GM10847 (cell line): ENCODE measurements around the gene PHRF1.

Experiments used
- POLR2A ChIP-seq: IDR thresholded peaks from 2 replicates; pipeline ENCODE4 v1.6.1; 2011; ENCODE audit not compliant: insufficient read length; ENCODE audit errors: extremely low read depth

Gene PHRF1

GRCh38 chr11:630871-631270 lies 54.6 kb downstream of the PHRF1 start:
- no peak for TF ChIP-seq POLR2A

- TF ChIP-seq POLR2A: no peak
Observed at GRCh38 chr11:635945-636510, 59.8 kb downstream of the PHRF1 start.

GRCh38 chr11:636511-637332 lies 60.5 kb downstream of the PHRF1 start, which contains the start of gene DRD4:
DRD4 (plus strand) TSS chr11:637269; CDS start chr11:637305, 36 bp downstream.
- TF ChIP-seq POLR2A: no peak

GRCh38 chr11:637333-637592 lies 61.0 kb downstream of the PHRF1 start:
- TF ChIP-seq POLR2A: no peak

GRCh38 chr11:637593-638521 lies 61.6 kb downstream of the PHRF1 start:
- TF ChIP-seq POLR2A: no peak

- no peak for TF ChIP-seq POLR2A
Observed at GRCh38 chr11:638631-639331, 62.5 kb downstream of the PHRF1 start.

GRCh38 chr11:639332-639955 lies 63.2 kb downstream of the PHRF1 start:
- no peak for TF ChIP-seq POLR2A

- TF ChIP-seq POLR2A: no peak
Observed at GRCh38 chr11:640021-640706, 63.9 kb downstream of the PHRF1 start.

- TF ChIP-seq POLR2A: no peak
Observed at GRCh38 chr11:641806-642370, 65.6 kb downstream of the PHRF1 start.

GRCh38 chr11:643366-643765 lies 67.1 kb downstream of the PHRF1 start:
- no peak for TF ChIP-seq POLR2A

GRCh38 chr11:643849-644738 lies 67.8 kb downstream of the PHRF1 start:
- TF ChIP-seq POLR2A: no peak

- TF ChIP-seq POLR2A: no peak
Observed at GRCh38 chr11:645536-645935, 69.3 kb downstream of the PHRF1 start.

- no peak for TF ChIP-seq POLR2A
Observed at GRCh38 chr11:646214-646613, 69.9 kb downstream of the PHRF1 start.
